UCSD-AML1 (cell line): ENCODE data around the gene KCNQ1.

Experiments used
- DNase-seq: peaks from one replicate; lab custom pipeline; 2025; ENCODE audit not compliant: unreplicated experiment; lab: John Stamatoyannopoulos, UW

Gene KCNQ1

GRCh38 chr11:2507212-2507901 lies 62.5 kb downstream of the KCNQ1 start:
- no peak for DNase-seq

- DNase-seq: no peak
These were observed 63.3 kb downstream of the KCNQ1 start for GRCh38 chr11:2507945-2508749.

GRCh38 chr11:2508793-2509192 lies 64.0 kb downstream of the KCNQ1 start:
- DNase-seq: no peak

DNA sequence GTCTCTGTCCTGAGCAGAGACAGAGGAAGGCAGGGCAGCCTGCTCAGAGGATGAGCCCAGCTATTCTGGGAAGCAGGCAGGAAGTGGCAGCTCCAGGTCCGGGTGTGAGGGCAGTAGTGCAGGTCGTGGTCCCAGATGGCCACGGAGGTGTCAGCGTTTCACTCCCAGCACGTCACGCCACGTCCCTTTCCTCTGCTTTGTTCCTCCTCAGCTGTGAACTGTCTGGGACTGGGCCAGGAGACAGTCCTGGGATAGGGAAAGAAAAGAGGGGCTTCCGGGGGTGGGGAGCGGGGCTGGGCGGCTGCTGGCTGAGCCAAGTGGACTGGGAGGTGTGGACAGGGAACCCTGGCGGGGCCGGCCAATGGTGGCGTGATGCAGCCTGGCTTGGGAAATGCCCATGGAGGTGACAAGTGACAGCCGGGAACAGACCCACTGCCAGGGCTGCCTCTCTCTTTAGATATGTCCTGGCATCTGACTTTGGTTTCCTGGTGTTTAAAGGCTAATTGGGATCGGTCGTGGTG lies 64.7 kb downstream of the KCNQ1 start:
- DNase-seq: no peak

DNA sequence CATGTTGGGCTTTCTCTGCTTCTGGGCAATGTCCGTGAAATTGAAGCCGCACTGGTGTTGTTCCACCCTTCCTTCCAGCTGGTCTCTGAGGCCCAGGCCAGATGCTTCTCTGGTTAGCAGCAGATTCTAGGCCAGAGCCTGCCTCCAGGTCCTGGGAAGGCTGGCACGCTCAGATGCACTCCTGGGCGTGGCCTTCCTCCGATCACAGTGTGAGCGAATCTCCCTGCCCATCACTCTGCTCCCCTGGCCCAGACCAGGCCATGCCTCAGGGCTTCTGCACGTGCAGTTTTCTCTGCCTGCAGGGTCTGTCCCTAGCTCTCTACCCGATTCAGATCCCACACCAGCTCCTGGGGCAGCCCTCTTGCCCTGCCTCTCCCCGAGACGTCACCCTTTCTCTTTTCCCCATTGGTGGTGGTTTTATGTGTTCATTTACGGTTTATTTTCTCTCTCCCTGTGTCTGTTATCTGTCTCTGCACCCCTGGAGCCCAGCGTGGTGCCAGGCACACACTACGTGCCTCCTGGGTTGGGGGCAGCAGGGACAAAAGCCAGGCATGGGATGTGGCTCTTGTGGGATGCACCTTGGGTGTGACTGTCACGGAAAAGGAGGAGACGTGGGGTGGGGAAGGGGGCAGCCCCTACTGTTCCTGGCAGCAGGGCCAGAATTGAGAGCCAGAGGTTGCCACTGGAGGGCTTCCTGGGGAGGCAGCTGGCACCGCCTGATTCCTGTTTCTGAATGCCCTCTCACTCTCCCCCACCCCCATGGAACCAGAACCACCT lies 66.0 kb downstream of the KCNQ1 start:
- no peak for DNase-seq

DNA sequence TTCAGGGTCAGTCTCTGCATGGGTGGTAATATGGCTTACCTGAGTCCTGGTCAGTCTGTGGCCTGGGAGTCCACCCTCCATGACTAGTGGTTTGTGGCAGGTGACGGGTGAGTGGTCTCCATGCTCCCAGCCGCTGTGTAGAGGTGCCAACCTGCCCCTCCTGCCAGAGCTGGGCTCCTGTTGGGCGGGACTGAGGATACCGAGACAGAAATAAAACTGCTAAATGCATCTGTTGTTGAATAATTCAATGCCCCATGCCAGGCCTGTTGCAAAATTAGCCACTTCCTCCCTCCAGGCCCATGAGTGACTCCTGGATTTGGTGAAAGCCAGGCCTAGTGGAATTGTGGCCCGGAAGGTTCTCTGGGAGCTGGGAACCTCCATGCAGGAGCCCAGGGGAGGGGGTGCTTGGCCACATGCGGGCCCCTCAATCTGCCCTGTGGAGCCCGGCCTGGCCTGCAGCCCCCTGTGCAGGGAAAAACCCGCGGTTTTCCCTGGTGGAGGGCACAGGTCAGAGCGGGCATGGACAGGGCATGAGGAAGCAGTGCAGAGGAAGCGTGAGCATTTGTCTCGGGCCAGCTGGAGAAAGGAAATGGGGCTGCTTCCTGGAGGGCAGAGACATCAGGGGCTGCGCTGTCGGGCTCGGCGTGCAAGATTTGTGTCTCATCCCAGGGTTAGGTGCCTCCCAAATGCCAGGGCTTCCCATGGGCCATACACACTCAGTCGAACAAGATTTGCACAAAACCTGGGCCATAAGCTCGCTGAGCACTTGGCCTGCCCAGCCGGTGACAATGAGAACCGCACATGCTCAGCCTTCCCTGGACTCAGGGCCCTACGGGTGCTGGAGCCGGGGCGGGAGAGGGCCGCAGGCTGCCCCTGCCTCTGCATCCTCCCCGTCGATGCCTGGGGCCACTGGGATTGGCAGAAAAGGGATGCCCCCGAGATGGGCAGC lies 66.9 kb downstream of the KCNQ1 start:
- no peak for DNase-seq

DNA sequence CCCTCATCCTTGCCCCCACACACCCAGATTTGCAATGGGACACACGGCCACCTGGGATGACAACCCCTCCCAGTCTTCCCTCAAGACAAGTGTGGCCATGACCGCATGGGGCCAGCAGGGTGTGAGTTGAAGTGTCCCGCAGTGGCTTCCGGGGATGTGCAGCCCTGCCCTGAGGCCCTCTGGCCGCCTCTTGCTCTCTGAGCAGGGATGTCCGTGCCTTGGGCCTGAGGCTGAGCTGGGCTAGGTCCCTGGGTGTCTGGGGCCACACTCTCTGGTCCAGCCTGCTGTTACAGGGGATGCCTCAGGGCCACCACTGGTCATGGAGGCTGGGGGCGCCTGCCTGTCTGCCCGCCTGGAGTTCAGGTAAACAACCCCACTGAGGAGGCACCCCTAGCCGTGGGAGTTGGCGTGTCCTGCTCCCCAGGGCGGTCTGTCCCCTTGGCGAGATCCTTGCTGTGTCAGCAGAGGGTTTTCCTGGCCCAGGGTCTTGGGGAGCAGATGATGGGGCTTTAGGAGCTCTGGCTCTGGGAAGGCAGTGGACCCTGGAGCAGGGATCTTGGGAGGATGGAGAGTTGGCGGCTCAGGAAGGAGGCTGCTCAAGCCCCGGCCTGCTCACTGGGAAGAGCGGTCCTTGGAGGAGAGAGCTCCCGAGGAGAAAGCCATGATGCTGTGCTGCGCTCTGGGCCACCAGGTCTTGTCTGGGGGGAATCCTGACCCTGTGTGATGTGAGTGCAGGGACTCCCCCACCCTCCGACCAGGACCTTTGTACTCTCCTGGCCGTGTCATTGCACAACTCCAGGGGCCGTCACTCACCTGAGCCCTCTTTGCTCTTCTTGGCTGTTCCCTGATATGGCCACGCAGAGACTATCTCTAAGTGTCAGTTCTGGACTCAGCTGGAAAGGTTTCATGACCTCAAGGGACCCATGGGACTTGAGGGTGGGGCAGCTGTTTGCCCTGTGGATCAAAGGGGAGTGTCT lies 67.9 kb downstream of the KCNQ1 start:
- no peak for DNase-seq

- no peak for DNase-seq
These were observed 68.6 kb downstream of the KCNQ1 start for GRCh38 chr11:2513441-2513840.

- DNase-seq: no peak
These were observed 70.8 kb downstream of the KCNQ1 start for GRCh38 chr11:2515401-2516275.

DNA sequence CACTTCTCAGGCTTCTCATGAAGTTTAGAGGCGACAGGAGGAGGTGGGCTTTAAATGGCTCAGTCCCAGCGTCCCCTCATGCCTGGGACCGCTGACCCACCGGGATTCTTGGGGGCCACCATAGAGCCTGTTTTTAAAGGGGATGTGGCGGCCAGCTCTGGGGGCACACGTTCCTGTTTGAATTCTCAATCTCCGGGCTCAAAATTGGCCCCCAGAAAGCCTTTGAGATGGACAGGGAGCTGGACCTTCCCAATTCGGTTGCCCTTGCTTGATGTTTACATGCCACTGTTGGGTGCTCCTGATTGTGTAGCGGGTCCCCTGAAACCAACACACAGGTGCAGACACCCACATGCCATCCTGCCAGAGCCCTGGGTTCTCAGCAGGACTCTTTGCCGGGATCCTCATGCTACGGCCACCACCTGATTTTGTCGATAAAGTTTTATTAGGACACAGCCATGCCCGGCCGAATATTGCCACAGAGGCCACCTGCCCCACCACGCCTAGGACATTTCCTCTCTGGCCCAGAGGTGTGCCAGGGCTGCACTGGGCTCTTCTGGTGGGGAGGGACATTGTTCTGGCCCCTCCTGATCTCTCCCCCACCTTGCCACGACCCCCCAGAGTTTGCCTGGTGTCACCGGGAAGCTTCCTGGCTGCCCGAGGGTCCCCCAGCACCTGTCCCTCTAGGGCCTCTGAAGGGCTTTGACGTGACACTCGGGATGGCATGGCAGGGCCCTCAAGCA lies 71.6 kb downstream of the KCNQ1 start:
- DNase-seq: no peak

DNA sequence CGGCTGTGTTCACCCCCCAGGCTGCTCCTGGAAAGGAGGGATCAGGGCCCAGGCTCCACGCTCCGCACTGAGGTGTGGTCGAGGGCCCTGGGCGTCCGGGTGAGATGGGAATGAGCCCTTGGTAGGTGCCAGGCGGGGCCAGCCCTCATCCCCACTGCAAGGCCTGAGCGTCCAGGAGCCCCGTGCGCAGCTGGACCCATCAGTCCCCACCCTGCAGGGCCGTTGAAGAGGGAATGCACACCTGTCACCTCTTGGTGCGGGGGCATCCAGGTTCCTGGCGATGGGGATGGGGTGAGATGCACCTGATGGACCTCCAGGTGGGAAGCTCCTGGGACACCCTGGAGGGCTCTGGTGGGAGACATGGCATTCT lies 72.2 kb downstream of the KCNQ1 start:
- no peak for DNase-seq

GRCh38 chr11:2517386-2518064 lies 72.7 kb downstream of the KCNQ1 start:
- DNase-seq: no peak

- no peak for DNase-seq
These were observed 73.5 kb downstream of the KCNQ1 start for GRCh38 chr11:2518111-2518982.

DNA sequence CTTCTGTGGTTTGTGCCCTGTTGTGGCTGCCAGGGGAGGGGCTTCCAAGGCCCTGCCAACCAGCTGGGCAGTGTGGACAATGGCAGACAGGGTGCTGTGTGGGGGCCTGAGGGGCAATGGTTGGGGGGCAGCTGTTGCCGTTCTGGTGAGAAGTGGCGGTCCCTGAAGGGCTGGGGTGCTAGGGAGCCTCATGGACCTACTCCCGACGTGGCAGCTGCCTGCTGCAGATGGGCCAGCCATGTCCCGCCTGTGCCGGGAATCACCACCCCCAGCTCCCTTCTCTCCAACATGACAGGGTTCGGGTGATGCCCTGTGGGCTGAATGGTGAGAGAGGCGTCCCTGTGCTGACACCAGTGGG lies 74.2 kb downstream of the KCNQ1 start:
- DNase-seq: no peak

DNA sequence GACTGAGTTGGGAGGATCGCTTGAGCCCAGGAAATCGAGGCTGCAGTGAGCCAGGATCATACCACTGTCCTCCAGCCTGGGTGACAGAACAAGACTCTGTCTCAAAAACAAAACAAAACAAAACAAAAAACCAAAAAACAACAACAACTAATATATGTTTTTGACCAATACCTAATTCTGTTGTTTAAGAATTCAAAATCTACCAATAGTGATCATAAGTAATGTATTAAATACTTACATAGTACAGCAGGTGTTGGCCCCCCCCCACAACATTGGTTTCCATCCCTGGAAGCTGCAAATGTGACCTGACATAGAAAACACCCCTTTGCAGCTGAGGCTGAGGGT lies 74.7 kb downstream of the KCNQ1 start:
- no peak for DNase-seq
